SKM-1 (cell line): ENCODE data around the gene RNF19B.

Source experiments
- DNase-seq: peaks from one replicate; lab custom pipeline; 2025; ENCODE audit not compliant: unreplicated experiment; lab: John Stamatoyannopoulos, UW

RNF19B gene

DNA sequence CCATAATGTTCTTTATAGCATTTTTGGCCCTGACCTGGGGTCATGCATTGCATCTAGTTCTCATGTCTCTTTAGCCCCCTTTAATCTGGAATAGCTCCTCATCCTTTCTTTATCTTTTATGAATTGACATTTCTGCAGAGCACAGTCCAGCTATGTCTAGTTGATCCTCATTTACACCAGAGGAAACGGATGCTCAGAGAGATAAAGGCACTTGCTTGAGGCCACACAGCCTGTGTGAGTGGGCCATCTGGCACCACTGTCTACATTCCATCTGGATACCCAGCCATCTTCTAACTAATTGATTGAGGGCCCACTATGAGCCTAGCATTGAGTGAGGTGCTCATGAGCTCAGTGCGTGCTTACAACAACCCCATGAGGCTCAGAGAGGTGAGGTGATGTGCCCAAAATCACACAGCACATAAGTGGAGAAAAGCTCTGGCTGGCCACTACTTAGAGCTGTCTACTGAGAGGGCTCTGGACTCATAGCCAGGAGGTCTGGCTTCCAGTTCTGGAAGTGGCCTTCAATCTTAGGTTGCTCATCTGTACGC lies 74.8 kb downstream of the RNF19B start:
- no peak for DNase-seq

DNA sequence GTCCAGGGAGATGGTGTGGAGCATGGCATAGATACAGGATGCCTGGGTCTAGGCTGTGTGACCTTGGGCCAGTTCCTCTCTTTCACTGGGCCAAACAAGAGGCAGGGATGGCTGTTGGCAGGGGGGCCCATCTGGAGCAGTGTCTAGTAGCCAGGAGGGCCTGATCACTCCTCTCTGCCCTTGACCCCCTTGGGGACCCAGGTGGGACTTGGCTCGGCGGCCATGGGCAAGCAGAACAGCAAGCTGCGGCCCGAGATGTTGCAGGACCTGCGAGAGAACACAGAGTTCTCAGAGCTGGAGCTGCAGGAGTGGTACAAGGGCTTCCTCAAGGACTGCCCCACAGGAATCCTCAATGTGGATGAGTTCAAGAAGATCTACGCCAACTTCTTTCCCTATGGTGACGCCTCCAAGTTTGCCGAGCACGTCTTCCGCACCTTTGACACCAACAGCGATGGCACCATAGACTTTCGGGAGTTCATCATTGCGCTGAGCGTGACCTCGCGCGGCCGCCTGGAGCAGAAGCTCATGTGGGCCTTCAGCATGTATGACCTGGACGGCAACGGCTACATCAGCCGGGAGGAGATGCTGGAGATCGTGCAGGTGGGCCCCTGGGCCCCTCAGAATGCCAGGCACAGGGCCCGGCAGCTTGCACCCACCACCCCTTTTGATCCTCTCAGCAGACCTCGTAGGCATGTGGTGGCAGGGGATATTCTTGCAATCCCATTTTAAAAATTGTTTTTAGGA lies 75.8 kb downstream of the RNF19B start:
- DNase-seq: no peak

DNA sequence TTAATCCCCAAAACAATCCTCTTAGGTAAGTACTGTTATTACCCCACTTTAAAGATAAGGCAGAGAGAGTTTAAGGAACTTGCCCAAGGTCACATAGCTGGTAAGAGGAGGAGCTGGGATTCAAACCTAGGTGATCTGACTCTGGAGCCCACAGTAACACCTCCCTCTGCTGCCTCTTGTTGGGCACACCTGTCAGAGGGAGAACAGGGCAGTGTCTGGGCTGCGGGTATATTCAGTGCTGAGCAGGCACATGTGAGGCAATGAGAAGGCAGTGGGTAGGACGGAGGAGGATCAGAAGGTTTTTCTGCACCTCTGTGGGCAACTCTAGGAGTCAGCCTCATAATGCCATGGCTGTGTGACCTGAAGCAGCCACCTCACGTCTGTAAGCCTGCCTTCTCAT lies 76.5 kb downstream of the RNF19B start:
- DNase-seq: no peak

DNA sequence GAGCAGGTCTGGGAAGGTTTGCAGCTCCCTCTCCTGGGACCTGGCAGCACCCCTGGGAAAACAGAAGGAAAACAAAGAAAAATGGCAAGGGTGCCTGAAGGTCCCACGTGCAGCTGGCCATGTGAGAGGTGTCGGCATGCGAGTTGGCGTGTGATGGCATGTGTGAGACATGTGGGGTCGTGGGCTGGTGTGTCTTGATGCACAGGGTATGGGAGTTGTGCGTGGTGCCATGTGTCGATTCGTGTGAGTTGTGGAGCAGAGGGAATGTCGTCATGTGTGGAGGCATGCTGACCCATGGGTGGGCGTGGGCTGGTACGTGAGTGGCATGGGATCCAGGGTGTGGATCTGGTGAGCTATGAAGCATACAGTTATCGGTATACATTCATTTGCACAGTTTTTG lies 77.0 kb downstream of the RNF19B start:
- no peak for DNase-seq

DNA sequence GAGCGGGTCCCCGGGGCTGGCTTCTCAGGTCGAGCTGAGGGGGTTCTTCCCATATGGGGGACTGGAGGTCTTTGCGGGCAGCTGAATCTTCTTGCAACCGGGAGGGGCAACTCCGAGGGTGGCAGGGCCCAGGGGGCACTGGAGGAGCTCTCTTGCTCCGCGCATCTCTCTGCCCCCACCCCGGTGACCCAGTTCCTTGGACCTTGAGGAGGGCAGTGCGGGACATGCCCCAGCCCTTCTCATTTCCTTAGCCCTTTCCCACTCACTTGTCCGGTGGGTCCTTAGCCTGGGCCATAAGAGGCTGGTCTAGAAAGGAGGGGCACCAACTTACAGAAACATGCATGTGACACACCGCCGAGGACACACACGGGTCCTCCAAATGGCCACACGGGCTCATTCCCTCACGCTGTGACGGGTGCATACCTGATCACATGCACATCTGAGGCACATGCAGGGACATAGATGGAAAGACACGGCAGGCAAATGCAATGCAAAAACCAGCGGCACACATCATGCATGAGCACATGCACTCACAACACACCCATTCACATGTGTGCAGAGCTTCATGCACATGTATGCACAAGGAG lies 77.7 kb downstream of the RNF19B start:
- DNase-seq: no peak
